Measurements from ENCODE around the gene WSCD2.
"Not testable (repeated sequence)": the region's sequence is repeated elsewhere in the genome, so short reads cannot be mapped to it uniquely, and the experiment has no call there.

WSCD2 gene

DNA sequence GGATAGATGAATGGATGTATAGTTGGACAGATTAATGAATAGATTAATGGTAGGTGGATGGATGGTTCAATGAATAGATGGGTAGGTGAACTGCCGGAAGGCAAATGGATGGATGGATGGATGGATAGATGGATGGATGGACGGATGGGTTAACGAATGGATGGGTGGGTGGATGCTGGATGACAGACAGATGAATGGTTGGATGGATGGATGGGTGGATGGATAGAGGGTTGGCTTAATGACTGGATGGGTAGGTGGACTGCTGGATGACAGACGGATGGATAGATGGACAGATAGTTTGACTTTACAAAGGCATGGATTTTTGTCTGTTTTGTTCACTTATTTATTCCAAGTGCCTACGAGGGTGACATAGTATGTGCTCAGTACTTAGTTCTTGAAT, 64.4 kb downstream of the WSCD2 start:
- no peak for DNase-seq (ENCODE audit: low read depth in 2 of 2, low spot score in 1 of 2)

DNA sequence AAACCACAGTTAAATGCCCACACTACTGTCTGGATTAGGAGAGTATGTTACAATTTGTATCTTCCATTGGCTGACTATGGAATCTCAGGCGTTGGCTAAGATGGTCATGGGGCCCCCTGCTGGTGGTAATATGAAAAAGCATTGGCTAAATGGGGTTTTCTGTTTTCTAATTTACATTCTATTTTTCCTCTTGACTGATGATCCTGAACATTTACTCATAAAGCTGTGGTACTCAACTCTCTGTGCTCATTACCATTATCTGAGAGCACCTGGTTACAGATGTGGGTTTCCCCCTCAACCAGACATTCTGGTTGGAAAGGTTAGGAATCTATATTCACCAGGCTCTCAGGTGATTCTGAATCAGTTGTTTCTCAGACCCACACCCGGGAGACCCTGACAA, 64.8 kb downstream of the WSCD2 start:
- no peak for DNase-seq (ENCODE audit: low read depth in 2 of 2, low spot score in 1 of 2)

DNA sequence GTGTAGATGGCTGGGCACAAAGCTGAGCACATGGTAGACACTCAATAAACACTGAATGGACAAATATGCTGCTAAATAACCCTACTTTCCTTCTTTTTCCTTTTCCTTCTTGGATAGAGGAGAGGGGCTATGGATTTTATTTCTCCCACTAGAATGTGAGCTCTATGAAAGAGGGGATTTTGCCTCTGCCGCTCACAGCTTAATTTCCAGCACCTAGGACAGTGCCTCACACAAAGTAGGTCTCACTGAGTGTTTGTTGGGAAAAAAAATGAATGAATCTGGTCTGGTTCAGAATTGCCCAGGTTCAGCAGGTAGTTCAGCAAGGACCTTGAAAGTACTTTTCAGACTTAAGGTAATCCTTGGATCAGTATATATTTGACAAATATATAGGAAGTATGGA, 65.5 kb downstream of the WSCD2 start:
- DNase-seq (ENCODE audit: low read depth in 2 of 2, low spot score in 1 of 2): no peak

DNA sequence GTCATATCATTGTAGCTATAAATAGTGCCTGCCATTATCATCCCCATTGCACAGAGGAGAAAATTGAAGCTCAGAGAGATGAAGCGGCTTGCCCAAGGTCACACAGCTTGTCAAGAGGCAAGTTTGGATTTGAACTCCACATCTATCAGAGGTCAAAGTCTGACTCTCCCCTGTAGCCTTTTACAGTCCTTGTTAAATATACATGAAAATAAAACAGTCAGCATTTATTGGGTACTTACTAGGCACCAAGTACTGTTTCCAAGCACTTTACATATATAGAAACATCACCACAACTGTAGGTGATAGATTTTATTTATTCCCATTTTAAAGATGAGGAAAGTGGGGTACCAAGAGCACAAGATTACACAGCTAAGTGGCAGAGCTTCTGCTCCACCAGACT, 67.2 kb downstream of the WSCD2 start:
- DNase-seq (ENCODE audit: low read depth in 2 of 2, low spot score in 1 of 2): no peak

DNA sequence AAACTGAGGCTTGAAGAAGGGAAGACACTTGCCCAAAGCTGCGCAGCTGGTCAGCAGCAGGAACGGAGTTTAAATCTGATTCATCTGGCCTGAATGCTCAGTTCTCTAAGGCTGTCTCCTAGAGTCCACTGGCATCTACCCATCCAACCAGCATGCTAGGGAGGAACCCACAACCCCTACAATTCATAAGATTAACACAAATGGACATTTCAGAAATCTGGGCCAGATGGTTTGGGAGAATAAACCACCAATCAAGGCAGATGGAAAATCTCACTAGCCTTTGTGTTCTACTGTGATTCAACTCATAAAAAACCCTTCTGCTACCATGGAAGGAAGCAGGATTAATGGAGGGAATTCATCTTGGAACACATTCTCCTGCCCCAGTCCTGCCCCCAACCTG, 67.8 kb downstream of the WSCD2 start:
- no peak for DNase-seq (ENCODE audit: low read depth in 2 of 2, low spot score in 1 of 2)

DNA sequence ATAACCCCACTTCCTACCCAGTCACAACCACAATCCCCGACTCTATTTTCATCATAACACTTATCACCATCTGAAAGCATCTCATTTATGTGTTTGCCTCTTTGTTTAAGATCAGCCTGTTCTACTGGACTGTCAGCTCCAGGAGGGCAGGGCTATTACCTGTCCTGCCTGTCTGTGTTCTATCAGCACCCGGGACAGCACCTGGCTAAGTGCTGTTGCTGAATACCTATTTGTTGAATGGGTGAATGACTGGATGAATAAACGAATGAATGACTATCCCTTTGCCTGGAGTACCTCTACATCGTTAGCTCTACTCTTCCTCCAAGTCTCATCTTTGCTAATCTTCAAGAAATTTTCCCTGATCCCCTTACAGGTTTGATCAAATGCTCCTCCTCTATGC, 69.0 kb downstream of the WSCD2 start:
- no peak for DNase-seq (ENCODE audit: low read depth in 2 of 2, low spot score in 1 of 2)

DNA sequence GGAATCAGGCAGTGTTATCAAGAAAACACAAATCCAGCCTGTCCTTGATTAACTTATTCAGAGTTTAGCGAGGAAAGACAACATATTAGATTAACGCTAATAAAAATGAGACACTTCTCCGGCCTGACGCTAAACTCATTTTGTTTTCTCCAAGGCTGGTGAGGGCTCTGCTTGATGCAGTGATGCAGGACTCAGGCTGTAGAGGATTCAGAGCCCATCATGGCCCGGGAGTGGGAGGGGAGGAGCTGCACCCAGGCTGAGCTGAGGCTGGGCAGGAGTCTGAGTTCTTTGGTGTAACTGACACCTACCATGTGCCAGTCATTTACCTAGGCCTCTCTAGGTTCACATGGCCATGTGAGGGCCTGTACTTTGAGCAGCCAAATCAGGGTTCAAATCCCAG, 70.0 kb downstream of the WSCD2 start:
- DNase-seq (ENCODE audit: low read depth in 2 of 2, low spot score in 1 of 2): no peak

DNA sequence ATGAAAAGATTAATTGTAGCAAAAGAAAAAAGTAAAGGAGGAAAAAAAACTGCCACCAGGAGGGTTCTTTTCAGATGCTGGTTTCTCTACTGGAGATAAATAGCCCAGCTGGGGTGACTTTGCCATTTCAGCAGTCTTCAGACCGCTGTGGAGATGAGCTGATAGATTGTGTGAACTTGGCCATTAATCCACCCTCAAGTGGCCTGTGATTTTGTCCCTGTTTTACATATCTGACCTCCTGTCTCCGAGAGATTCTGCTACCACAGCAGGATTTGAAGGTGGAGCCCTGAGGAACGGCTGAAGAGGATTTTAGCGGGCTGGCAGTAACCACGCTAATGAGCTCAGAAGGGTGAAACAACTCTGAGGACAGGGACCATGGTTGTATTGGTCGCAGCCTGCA, 72.7 kb downstream of the WSCD2 start:
- DNase-seq (ENCODE audit: low read depth in 2 of 2, low spot score in 1 of 2): no peak

DNA sequence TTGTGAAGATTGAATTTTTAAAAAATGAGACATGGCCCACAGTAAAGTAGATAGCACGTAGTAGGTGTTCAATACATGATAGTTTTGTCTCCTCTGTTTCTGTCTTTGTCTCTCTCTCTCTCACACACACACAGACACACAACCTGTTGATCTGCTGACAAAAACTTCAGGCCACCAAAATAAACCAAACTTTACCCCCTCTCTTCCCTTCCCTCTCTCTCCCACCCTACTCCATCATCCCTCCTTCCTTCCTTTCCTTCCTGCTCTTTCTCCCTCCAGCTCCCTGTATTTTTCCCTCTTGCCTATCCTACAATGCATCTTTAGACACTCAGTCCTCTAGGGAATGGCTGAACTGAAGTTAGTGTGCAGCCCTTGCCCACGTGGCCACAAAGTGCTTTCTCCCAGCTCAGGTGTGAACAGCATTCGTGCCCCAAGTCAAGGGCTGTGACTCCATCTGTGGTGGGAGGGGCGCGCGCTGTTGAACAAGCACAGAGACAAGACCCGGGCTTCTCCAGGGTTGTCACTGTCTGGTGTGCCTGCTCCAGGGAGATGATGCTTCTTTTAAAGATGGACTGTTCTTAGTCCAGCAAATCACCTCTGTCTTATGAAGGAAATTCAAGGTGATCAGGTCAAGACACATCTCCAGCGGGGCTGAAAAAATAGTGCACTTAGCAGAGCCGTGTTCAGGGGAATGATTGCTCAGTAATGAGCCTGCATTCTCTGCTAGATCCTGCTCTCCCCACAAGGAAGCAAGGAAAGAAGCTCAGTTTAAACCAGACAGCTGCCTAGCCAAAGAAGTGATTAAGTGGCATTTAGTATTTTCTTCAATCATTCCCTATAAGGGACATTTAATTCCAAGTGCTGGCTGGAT, 75.3 kb downstream of the WSCD2 start:
- DNase-seq (ENCODE audit: low read depth in 2 of 2, low spot score in 1 of 2): no peak

DNA sequence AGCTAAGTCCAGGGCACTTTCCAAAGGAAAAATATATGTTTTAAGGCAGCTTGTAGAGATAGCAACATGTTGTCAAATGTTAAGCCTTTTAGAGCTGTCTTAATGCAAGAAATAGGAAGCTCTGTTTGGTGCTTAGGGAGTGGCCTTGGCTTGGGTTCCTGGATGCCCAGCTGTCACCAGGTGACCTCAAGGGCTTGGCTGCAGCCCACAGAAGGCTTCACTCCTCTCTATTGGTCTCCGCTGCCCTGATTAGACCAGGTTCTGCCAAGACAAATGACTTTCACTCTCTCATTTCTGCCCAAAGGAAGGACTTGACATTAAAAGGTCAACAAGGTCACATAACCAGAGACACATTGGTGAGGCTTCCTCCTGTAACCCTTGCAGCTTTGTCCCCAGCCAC, 76.8 kb downstream of the WSCD2 start:
- DNase-seq (ENCODE audit: low read depth in 2 of 2, low spot score in 1 of 2): no peak

DNA sequence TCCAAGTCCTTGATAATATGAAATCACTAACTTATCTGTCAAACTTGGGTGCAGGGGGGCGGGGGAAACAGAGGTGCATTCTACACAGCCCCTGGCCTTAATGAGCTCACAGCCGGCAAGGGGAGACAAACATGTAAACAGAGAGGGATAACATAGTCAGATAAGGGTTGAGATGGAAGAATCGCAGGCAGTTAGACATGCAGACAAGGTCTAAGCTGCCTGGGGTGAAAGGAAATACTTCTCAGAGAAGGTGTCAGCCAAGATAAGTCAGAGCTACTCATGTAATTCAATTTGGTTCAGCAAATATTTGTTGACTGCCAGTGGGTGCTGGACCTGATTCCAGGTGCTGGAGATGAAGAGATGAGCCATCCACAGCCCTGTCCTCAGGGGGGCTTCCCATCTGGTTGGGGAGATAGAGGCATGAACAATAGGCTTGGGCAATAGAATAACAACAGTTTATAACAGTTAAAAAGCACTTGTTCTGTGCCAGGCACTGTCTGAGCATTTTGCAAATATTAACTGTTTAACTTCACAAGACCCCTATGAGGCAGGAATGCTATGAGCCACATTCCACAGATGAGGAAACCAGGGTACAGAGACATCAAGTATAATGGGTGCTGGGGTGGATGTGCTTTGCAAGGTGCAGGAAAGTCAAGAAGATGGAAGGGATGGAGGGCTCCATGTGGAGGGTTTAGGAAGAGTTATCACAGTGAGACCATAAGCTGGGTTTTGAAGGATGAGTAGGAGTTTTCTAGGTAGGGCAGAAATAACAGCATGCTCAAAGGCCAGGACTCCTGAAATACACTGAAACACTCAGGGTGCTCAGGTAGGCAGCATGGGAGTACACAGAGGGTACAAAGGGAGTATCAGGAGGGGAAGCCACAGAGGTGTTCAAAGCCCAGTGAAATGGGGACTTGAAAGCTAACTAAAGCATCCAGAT, 79.0 kb downstream of the WSCD2 start:
- no peak for DNase-seq (ENCODE audit: low read depth in 2 of 2, low spot score in 1 of 2)

DNA sequence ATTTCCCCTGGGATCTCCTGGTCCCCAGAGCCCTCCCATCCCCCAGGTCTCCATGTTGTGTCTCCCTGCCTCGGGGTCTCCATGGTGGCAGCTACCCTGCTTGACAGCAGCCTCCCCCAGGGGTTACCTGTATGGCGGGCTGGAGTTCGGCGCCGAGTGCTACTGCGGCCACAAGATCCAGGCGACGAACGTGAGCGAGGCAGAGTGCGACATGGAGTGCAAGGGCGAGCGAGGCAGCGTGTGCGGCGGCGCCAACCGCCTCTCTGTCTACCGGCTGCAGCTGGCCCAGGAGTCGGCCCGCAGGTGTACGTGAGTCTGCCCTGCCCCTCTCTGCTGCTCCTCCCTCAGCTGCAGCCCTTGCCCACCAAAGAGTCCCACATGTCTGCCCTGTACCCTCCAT, 80.9 kb downstream of the WSCD2 start:
- DNase-seq (ENCODE audit: low read depth in 2 of 2, low spot score in 1 of 2): no peak

DNA sequence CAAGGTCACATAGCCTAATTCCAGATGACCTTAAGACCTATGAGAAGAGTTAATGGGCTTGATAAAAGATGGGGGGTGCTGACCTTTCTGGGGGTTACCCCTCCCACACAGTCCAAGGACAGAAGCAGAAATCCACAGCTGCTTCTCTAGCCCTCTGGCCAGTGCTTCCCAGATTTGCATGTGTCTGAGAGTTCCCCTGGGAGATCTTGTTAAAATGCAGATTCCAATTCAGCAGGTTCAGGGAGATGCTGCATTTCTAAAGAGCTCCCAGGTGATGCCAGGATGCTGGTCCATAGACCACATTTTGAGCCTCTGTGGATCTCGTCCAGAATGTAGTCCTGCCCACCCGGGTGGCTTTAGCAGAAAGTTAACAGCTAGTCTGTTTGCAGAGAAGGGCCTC, 82.1 kb downstream of the WSCD2 start:
- DNase-seq (ENCODE audit: low read depth in 2 of 2, low spot score in 1 of 2): no peak

DNA sequence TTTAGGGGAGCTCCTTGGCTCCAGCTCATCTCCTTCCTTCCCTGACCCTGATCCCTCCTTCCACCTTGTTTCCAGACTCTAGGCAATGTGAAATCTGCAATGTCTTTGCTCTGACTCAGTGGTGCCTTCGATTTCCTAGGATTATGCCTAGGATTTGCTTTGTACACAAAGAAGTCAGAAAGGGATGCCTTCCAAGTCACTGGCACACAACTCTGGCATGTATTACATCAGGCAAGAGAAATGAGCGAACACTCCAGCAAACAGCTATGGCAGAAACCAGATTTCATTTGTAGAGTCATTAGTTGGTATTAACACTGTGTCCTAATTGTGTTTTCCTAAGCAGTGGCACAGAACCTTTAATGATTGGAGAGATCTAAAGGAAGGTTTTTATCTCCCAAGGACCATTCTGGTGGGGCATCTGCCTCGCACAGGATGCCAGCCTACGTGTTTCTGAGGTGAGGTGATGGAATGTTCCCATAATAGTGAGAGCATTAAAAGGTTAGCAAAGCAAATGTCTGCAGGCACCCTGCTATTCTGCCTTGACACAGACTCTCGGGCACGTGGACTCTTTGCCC, 84.9 kb downstream of the WSCD2 start:
- no peak for DNase-seq (ENCODE audit: low read depth in 2 of 2, low spot score in 1 of 2)

DNA sequence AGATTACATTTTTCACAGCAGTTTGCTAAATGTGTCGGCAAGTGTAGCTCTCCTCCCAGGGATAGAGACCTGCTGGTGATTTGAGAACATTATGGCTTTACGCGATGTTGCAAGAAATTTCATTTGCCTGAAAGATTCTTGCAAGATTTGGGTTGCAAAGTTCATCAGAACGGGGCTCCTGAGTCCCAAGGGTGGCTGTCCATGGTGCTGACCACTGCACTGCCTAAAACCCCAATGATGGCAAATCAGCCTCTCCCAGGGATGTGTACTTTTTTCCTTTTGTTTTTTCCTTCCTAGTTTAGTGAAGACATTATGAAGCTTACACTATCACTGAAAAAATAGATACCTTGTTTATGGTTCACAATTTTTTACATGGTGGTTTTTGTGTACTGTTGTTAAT, 85.4 kb downstream of the WSCD2 start:
- no peak for DNase-seq (ENCODE audit: low read depth in 2 of 2, low spot score in 1 of 2)

DNA sequence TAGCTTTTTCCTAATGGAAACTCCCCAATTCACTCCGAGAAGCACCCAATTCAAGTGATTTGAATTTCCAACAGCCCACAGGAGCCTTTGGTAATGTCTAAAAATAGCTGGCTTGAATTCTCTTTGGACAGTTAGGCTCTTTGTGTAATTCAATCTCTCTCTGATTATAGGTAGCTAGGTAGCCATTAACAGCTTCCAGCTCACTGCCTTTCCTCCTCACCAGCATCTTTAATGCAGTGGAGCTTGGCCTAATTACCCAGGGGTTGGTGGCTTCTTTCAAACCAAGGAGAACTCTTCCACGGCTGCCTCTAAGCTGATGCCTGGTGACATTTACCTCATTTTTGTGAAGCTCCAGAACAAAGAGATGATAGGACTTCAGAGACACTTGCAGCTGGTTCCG, 86.4 kb downstream of the WSCD2 start:
- DNase-seq (ENCODE audit: low read depth in 2 of 2, low spot score in 1 of 2): no peak

DNA sequence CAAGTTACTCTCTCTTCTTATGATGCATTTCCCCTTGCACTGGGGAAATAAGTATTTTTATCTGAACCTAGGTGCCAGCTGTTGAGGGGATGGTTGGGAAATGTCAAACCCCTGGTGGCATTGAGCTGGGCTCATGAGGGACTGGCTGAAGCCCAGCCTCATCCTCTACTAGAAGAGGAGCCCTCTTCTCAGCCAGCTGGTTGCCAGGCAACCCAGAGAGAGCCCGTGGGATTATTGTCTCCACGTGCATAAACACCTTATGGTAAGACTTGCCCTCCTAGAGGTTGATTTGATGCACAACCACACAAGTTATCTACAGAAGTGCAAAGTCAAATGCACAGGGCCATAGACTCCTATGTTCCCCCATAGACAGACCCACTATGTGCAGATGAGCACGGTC, 89.8 kb downstream of the WSCD2 start:
- no peak for DNase-seq (ENCODE audit: low read depth in 2 of 2, low spot score in 1 of 2)

DNA sequence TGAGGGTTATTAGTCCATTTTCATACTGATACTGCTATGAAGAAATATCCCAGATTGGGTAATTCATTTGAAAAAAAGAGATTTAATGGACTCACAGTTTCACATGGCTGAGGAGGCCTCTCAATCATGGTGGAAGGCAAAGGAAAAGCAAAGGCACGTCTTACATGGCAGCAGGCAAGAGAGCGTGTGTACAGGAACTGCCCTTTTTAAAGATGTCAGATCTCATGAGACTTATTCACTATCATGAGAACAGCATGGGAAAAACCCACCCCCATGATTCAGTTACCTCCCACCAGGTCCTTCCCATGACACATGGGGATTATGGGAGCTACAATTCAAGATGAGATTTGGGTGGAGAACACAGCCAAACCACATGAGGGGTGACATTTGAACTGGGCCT, 96.0 kb downstream of the WSCD2 start:
- not testable (repeated sequence) for DNase-seq (ENCODE audit: low read depth in 2 of 2, low spot score in 1 of 2)

DNA sequence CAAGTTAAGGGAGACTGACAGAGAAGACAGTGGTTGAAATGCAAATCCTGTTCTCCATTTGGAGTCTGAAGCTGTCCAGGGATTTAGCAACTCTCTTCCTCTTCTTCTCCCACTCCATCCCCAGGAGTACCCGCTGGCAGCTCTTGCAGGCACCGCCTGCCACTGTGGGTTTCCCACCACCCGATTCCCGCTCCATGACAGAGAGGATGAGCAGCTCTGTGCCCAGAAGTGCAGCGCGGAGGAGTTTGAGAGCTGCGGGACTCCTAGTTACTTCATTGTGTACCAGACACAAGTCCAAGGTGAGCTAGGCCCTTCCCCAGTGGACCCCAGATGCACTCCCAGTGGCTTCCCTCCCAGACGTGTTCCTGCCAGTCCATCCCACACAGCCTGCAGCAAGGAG, 97.8 kb downstream of the WSCD2 start:
- DNase-seq (ENCODE audit: low read depth in 2 of 2, low spot score in 1 of 2): no peak

DNA sequence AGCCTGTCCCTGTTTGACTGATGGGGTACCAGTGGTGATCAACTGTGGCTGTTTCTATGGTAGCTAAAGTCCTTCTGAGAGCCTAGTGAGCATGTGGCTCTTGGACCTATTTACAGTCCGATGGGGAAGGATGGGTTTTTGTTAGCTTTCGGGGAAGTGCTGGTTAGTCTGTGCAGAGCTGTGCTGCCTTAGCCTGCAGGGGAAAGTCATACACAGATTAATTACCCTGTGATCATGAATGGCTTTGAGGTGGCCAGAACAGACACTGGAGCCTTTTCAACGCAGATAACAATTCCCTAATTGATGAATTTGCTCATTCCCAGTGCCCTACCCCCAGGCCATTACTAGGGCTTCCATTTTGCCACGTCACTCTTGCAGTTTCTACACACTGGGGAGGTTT, 99.7 kb downstream of the WSCD2 start:
- no peak for DNase-seq (ENCODE audit: low read depth in 2 of 2, low spot score in 1 of 2)

DNA sequence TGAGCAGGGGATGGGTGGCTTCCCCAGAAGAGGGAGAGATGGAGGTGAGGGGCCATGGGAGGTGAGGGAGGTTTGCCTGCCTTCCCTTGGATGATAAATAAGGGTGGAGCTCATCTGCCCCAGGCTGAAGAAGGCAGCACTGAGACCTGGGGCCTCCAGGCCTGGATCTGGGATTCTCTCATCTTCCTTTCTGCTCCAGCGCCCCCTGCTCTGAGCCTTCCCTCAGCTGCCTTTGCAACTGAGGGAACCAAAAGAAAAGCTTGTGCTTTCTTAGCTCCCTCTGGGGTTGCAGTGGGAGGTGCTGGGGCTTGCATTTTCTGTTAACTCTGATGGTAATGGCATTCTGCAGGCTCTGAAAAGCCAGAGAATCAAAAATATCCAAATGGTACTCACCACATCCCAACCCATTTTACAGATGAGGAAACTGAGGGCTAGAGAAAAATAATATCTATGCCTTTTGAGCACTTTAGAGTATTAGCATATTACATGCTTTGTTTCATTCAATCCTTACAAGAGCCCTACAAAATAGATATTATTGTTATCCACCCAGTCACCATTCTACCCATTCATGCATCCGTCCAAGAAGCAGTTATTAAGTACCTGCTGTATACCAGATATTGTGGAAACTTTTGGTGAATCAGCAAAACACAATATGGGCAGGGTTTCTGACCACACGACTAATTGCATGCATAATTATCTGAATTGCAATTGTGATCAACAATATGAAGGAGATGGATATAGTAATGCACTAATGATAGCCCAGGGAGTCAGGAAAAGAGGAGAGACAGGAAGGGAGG, 102.2 kb downstream of the WSCD2 start:
- DNase-seq (ENCODE audit: low read depth in 2 of 2, low spot score in 1 of 2): no peak
